MM.1S (cell line): ENCODE measurements around the gene IFT27.

Source experiments
- DNase-seq: peaks from one replicate; pipeline ENCODE4 v3.0.0-alpha.2; 2015
- H2AFZ ChIP-seq: fragments of 300-600 bp; sonication (generic); 2 replicates; pipeline ENCODE4 v1.6.0; 2016; ENCODE audit warnings: antibody characterized with exemption, low read length
- H3F3A ChIP-seq: fragments of 300-600 bp; sonication (generic); 2 replicates; pipeline ENCODE4 v1.6.1; 2016; ENCODE audit warnings: mild to moderate bottlenecking, antibody characterized with exemption, low read length, moderate library complexity, mixed read lengths; ENCODE audit not compliant: insufficient read depth
- H3K27ac ChIP-seq: fragments of 300-600 bp; sonication (generic); 2 replicates; pipeline ENCODE4 v1.5.1; 2016; ENCODE audit warnings: mild to moderate bottlenecking, low read length
- H3K27me3 ChIP-seq: fragments of 300-600 bp; sonication (generic); replicated peaks from 2 replicates; pipeline ENCODE4 v1.6.0; 2016; ENCODE audit warnings: low read length; ENCODE audit not compliant: insufficient read depth
- H3K36me3 ChIP-seq: fragments of 300-600 bp; sonication (generic); replicated peaks from 2 replicates; pipeline ENCODE4 v1.6.1; 2016; ENCODE audit warnings: mild to moderate bottlenecking, low read length, mixed read lengths; ENCODE audit not compliant: insufficient read depth
- H3K4me1 ChIP-seq: fragments of 300-600 bp; sonication (generic); 2 replicates; pipeline ENCODE4 v1.6.1; 2016; ENCODE audit warnings: low read length, mixed read lengths
- H3K4me2 ChIP-seq: fragments of 300-600 bp; sonication (generic); 2 replicates; pipeline ENCODE4 v1.6.0; 2016; ENCODE audit warnings: low read depth, low read length
- H3K4me3 ChIP-seq: fragments of 300-600 bp; sonication (generic); 2 replicates; pipeline ENCODE4 v1.5.1; 2016; ENCODE audit warnings: low read length, mixed read lengths
- H3K79me2 ChIP-seq: fragments of 300-600 bp; sonication (generic); 2 replicates; pipeline ENCODE4 v1.6.1; 2016; ENCODE audit warnings: mixed run types, low read length, mixed read lengths
- H3K9ac ChIP-seq: fragments of 300-600 bp; sonication (generic); 2 replicates; pipeline ENCODE4 v1.6.1; 2016; ENCODE audit warnings: low read length, mixed read lengths
- H3K9me2 ChIP-seq: fragments of 300-600 bp; sonication (generic); replicated peaks from 2 replicates; pipeline ENCODE4 v1.6.1; 2016; ENCODE audit warnings: mild to moderate bottlenecking, low read length, mixed read lengths; ENCODE audit not compliant: insufficient read depth
- H3K9me3 ChIP-seq: fragments of 300-600 bp; sonication (generic); replicated peaks from 2 replicates; pipeline ENCODE4 v1.6.1; 2016; ENCODE audit warnings: mild to moderate bottlenecking, low read length, mixed read lengths; ENCODE audit not compliant: insufficient read depth
- H4K20me1 ChIP-seq: fragments of 300-600 bp; sonication (generic); 2 replicates; pipeline ENCODE4 v1.6.1; 2016; ENCODE audit warnings: mild to moderate bottlenecking, low read length, moderate library complexity, mixed read lengths; ENCODE audit not compliant: insufficient read depth
- EZH2 ChIP-seq: fragments of 300-600 bp; sonication (generic); optimal IDR thresholded peaks from 2 replicates; pipeline ENCODE3; 2017; ENCODE audit warnings: low read depth, mild to moderate bottlenecking, antibody characterized with exemption, low read length, mixed read lengths
- EZH2phosphoT487 ChIP-seq: fragments of 300-600 bp; sonication (generic); IDR thresholded peaks from 2 replicates; pipeline ENCODE4 v1.6.1; 2018; ENCODE audit warnings: antibody characterized with exemption, low read length
- TF ChIP-seq, protein P1 (sequence below): fragments of 300-600 bp; sonication (generic); IDR thresholded peaks from 2 replicates; pipeline ENCODE4 v1.5.1; 2016; ENCODE audit warnings: antibody characterized with exemption, low read length, mixed read lengths

The IFT27 gene

DNA sequence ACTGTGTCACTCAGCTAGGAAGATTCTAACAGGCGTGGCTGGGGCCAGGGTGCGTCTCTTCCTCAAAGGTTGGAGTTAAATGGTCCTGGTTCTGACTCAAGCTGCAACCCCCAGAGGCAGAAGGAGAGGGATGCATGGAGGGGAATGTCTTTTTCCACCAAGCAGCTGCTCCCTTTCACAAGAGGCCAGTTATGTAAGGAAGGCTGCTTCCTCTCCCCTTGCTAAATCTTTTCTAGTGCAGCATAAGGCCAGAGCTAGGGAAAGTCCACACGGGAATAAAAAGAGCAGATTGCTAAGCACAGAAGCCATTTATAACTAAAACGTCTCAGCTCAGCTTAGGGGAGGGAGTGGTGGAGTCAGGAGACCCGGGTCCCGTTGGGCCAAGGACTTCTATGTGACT, 30.9 kb upstream of the IFT27 start:
- peaks cover 30% of the 10 kb centered on the region for H3K27me3 ChIP-seq
- no peaks in the 10 kb centered on the region for H4K20me1 ChIP-seq
- TF ChIP-seq, protein P1, sequence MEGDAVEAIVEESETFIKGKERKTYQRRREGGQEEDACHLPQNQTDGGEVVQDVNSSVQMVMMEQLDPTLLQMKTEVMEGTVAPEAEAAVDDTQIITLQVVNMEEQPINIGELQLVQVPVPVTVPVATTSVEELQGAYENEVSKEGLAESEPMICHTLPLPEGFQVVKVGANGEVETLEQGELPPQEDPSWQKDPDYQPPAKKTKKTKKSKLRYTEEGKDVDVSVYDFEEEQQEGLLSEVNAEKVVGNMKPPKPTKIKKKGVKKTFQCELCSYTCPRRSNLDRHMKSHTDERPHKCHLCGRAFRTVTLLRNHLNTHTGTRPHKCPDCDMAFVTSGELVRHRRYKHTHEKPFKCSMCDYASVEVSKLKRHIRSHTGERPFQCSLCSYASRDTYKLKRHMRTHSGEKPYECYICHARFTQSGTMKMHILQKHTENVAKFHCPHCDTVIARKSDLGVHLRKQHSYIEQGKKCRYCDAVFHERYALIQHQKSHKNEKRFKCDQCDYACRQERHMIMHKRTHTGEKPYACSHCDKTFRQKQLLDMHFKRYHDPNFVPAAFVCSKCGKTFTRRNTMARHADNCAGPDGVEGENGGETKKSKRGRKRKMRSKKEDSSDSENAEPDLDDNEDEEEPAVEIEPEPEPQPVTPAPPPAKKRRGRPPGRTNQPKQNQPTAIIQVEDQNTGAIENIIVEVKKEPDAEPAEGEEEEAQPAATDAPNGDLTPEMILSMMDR: no peak
- TF ChIP-seq EZH2: no peak
- no peak for TF ChIP-seq EZH2phosphoT487
- no peak overlapping the region for H3K4me3 ChIP-seq
- H3K9ac ChIP-seq: no peak overlapping the region
- H3F3A ChIP-seq: 0 out of 2 replicates have a peak, but pooled peaks cover 5% of the 10 kb centered on the region
- H2AFZ ChIP-seq: no peak overlapping the region
- H3K36me3 ChIP-seq: no peaks in the 10 kb centered on the region
- no peaks in the 10 kb centered on the region for H3K9me3 ChIP-seq
- H3K9me2 ChIP-seq: no peaks in the 10 kb centered on the region
- no peaks in the 10 kb centered on the region for H3K79me2 ChIP-seq
- no peak overlapping the region for H3K4me2 ChIP-seq
- peaks cover 5% of the 10 kb centered on the region; the same call in 1 of the 2 replicates for H3K4me1 ChIP-seq
- H3K27ac ChIP-seq: no peak overlapping the region
- DNase-seq: no peak

DNA sequence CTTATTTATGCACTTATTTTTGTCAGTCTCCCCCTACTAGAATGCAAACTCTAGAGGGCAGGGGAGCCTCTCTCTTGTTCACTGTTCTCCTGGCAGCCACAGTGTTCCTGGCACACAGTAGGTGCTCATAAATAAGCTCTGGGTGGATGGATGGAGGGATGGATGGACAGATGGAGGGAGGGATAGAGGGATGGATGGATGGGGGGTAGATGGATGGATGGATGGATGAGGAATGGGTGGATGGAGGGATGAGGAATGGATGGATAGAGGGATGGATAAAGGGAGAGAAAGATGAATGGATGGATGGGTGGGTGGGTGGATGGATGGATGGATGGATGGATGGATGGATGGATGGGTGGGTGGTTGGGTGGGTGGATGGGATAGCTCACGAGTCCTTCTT, 27.4 kb upstream of the IFT27 start:
- no peak overlapping the region for H3K4me3 ChIP-seq
- no peak overlapping the region for H2AFZ ChIP-seq
- no peaks in the 10 kb centered on the region for H3K36me3 ChIP-seq
- H3K79me2 ChIP-seq: no peaks in the 10 kb centered on the region
- no peak overlapping the region for H3K27ac ChIP-seq
- H3K9me3 ChIP-seq: no peaks in the 10 kb centered on the region
- no peak overlapping the region for H3K9ac ChIP-seq
- H3K4me1 ChIP-seq: peaks cover 4% of the 10 kb centered on the region; the same call in 1 of the 2 replicates
- no peaks in the 10 kb centered on the region for H4K20me1 ChIP-seq
- TF ChIP-seq EZH2phosphoT487: no peak
- no peak for TF ChIP-seq EZH2
- TF ChIP-seq, protein P1: no peak
- 0 out of 2 replicates have a peak, but pooled peaks cover under 1% of the 10 kb centered on the region for H3F3A ChIP-seq
- DNase-seq: no peak
- H3K27me3 ChIP-seq: peaks cover 30% of the 10 kb centered on the region
- H3K4me2 ChIP-seq: no peak overlapping the region
- no peaks in the 10 kb centered on the region for H3K9me2 ChIP-seq

DNA sequence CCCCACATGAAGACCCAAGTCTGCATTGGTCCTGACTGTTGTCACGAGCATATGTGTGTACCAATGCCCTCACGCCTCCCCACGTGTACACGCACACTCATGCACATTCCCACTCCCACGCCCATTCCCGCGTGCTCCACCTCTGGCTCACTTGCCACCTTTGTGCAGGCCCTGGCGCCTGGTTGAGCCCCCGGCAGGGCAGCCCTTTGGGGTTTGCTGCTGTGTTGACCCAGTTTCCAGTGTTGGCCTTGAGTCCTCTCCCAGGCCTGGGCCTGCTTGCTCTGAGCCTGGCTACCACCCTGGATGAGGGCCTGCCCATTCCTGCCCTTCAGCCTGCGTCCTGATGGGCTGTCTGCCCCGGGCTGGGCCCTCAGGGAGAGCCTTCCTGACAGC, 22.8 kb upstream of the IFT27 start:
- Histone ChIP-seq H3K36me3 (no peaks in the 10 kb centered on the region), H3K27me3 (peaks cover 47% of the 10 kb centered on the region), H3K79me2 (no peaks in the 10 kb centered on the region), H3F3A (no peaks in the 10 kb centered on the region), H3K4me2 (no peak overlapping the region), H3K9ac (no peak overlapping the region), H3K9me3 (no peaks in the 10 kb centered on the region), H2AFZ (no peak overlapping the region), H3K9me2 (no peaks in the 10 kb centered on the region), H4K20me1 (no peaks in the 10 kb centered on the region), H3K4me1 (no peaks in the 10 kb centered on the region), H3K27ac (no peak overlapping the region), H3K4me3 (no peak overlapping the region)
- TF ChIP-seq, protein P1: no peak
- TF ChIP-seq EZH2: no peak
- no peak for TF ChIP-seq EZH2phosphoT487
- no peak for DNase-seq
